Cardiac muscle cell (in vitro differentiated cells and primary cell): ENCODE measurements around the gene PRSS33. TPM values are rescaled to one million over a fixed set of nuclear protein-coding genes. Genes with fewer than 3 reads are reported as not detected.

Source experiments
- DNase-seq, 2 donors: peaks; one replicate each; pipeline versions ENCODE4 v3.0.0 to v3.0.0-alpha.2; 2010 to 2017; ENCODE audit warnings: low read depth in 1 of 2, low spot score in 1 of 2
- H3K27ac ChIP-seq: fragments of 200-600 bp; sonication (generic); 2 replicates; pipeline ENCODE4 v1.5.1; 2016
- H3K27me3 ChIP-seq: fragments of 200-600 bp; sonication (generic); 2 replicates; pipeline ENCODE4 v1.6.0; 2016; ENCODE audit warnings: control low read depth
- H3K36me3 ChIP-seq: fragments of 200-600 bp; sonication (generic); 2 replicates; pipeline ENCODE4 v1.5.1; 2016; ENCODE audit warnings: control low read depth
- H3K4me1 ChIP-seq: fragments of 200-600 bp; sonication (generic); 2 replicates; pipeline ENCODE4 v1.8.1; 2017; ENCODE audit warnings: low read depth, mild to moderate bottlenecking, mixed run types
- H3K4me3 ChIP-seq: fragments of 200-600 bp; sonication (generic); 2 replicates; pipeline ENCODE4 v1.5.1; 2016; ENCODE audit warnings: mild to moderate bottlenecking
- H3K9me3 ChIP-seq: fragments of 200-600 bp; sonication (generic); 2 replicates; pipeline ENCODE4 v1.5.1; 2017; ENCODE audit warnings: low read depth, mild to moderate bottlenecking, control low read depth
- polyA plus RNA-seq: library from polyadenylated mRNA; unstranded; fragments of >200 nt; fragmentation: Nextera tagmentation; extraction: Ambion mirVana; gene quantifications from 2 replicates; pipeline ENCODE4 v1.2.1, GENCODE V29; 2016
- total RNA-seq: library from RNA; depleted of rRNA; stranded (reverse); fragments of >200 nt; gene quantifications from 2 replicates; pipeline ENCODE4 v1.2.3, GENCODE V29; 2016
- TF ChIP-seq, protein P1 (sequence below): IDR thresholded peaks from 2 replicates; pipeline ENCODE4 v1.5.1; 2012; ENCODE audit warnings: low read depth, mild to moderate bottlenecking, low read length

The PRSS33 gene
- total and polyA plus RNA-seq, 2 experiments from 2014 or later: not detected

- Histone ChIP-seq H3K27me3 (no peaks in the 10 kb centered on the region), H3K9me3 (no peaks in the 10 kb centered on the region), H3K4me3 (no peak overlapping the region), H3K4me1 (no peaks in the 10 kb centered on the region), H3K27ac (no peak overlapping the region), H3K36me3 (no peaks in the 10 kb centered on the region)
- TF ChIP-seq, protein P1, sequence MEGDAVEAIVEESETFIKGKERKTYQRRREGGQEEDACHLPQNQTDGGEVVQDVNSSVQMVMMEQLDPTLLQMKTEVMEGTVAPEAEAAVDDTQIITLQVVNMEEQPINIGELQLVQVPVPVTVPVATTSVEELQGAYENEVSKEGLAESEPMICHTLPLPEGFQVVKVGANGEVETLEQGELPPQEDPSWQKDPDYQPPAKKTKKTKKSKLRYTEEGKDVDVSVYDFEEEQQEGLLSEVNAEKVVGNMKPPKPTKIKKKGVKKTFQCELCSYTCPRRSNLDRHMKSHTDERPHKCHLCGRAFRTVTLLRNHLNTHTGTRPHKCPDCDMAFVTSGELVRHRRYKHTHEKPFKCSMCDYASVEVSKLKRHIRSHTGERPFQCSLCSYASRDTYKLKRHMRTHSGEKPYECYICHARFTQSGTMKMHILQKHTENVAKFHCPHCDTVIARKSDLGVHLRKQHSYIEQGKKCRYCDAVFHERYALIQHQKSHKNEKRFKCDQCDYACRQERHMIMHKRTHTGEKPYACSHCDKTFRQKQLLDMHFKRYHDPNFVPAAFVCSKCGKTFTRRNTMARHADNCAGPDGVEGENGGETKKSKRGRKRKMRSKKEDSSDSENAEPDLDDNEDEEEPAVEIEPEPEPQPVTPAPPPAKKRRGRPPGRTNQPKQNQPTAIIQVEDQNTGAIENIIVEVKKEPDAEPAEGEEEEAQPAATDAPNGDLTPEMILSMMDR: no peak
- no peak for DNase-seq
Observed at GRCh38 chr16:2745961-2746360, 41.4 kb downstream of the PRSS33 start.

DNA sequence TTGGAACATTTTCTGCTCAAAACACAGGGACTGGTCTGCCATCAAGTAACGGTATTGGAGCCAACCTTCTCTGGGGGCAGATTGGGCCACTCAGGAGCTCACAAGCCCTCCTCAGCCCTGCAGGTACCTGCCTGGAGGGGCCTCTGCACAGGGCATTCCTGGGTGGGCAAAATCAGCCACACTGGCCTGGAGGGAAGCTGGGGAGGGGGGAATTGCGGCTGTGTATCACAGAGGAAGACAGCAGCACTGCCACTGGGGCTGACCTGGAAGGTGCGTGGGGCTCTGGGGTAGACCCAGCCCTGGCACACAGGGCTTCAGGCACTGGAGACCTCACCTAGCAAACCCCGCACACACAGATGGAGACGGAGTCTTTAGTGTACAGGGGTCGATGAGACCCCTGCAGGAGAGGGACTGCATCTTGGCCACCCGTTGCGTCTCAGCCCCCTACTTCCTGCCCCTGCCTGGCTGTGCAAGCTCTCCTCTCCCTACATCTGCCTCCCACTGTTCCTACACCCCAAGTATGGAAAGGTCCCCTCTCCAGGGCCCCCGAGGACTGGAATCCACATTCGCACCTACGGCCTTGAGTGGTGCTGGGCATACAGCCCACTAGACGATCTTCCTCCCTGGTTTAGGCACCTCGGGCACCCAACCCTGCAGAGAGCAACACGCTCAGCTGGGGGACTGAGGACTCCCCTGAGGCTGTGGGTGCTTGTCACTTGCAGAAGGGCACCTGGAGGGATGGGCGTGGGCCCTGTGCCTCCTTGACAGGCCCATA lies 42.1 kb downstream of the PRSS33 start:
- H3K27ac ChIP-seq: no peak overlapping the region
- H3K9me3 ChIP-seq: no peaks in the 10 kb centered on the region
- H3K4me1 ChIP-seq: no peaks in the 10 kb centered on the region
- TF ChIP-seq, protein P1: no peak
- H3K27me3 ChIP-seq: no peaks in the 10 kb centered on the region
- H3K36me3 ChIP-seq: no peaks in the 10 kb centered on the region
- no peak overlapping the region for H3K4me3 ChIP-seq
- DNase-seq: no peak

- DNase-seq: no peak
- H3K27ac ChIP-seq: no peak overlapping the region
Observed at GRCh38 chr16:2744711-2745110, 42.6 kb downstream of the PRSS33 start.

DNA sequence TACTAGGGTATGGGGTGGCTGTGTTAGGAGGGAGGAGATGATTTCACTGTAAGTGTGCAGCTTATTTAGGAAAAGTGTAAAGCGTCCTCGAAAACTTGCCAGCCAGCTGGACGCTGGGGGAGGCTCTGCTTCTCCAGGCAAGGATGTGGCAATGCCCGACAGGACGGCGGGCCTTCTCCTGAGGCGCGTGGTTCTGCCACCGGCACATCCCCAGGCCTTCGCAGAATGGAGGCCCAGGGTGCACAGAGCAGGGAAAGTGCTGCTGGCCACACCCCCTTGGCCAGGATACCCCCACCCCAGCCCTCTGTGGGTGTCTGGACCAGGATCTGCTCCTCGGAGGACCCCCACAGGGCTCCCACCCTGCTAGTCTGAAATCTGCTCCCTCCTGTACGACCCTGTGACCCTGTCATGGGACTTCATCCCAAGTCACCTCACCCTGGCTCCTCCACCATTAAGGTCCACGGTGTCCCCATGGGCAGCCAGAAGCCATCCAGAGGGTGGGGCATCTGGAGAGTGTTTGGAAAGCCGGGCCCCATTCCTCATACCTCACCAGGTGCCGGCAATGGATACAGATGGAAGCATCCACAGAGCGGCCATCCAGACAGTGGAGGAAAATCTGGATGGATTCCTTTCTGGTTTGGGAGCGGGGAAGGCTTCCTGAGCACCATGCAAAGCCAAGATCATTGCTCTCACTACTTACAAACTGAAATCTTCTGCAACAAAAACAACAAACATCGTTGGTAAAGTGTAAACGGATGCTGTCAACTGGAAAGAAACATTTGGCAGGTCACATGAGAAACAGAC lies 44.2 kb downstream of the PRSS33 start:
- TF ChIP-seq, protein P1: no peak
- no peak for DNase-seq
- H3K9me3 ChIP-seq: no peaks in the 10 kb centered on the region
- H3K27ac ChIP-seq: no peak overlapping the region
- peaks cover 19% of the 10 kb centered on the region for H3K4me1 ChIP-seq
- no peaks in the 10 kb centered on the region for H3K36me3 ChIP-seq
- H3K27me3 ChIP-seq: no peaks in the 10 kb centered on the region
- no peak overlapping the region for H3K4me3 ChIP-seq

More at GRCh38 chr16:2744711-2745110, 42.6 kb downstream of the PRSS33 start:
- Histone ChIP-seq H3K27me3 (no peaks in the 10 kb centered on the region), H3K36me3 (no peaks in the 10 kb centered on the region), H3K4me3 (no peak overlapping the region), H3K9me3 (no peaks in the 10 kb centered on the region), H3K4me1 (peaks cover 6% of the 10 kb centered on the region)
- TF ChIP-seq, protein P1: no peak

GRCh38 chr16:2742323-2743006 lies 44.9 kb downstream of the PRSS33 start:
- no peak for DNase-seq
- Histone ChIP-seq H3K27me3 (no peaks in the 10 kb centered on the region), H3K9me3 (no peaks in the 10 kb centered on the region), H3K4me3 (no peak overlapping the region), H3K27ac (no peak overlapping the region), H3K36me3 (no peaks in the 10 kb centered on the region), H3K4me1 (peaks cover 19% of the 10 kb centered on the region)
- TF ChIP-seq, protein P1: no peak
